HG02642 (cell line): ENCODE measurements around the gene MAT2B.
"Not testable (repeated sequence)": the region's sequence is repeated elsewhere in the genome, so short reads cannot be mapped to it uniquely, and the experiment has no call there.

Experiments
- ATAC-seq: cut with Tn5 transposase; IDR thresholded peaks from one replicate; pipeline ENCODE4 v1.9.1; 2021; ENCODE audit warnings: mild to moderate bottlenecking; ENCODE audit not compliant: unreplicated experiment, poor library complexity

Gene MAT2B

GRCh38 chr5:163503106-163504078 lies 2.0 kb upstream of the MAT2B start:
- ATAC-seq: no peak

GRCh38 chr5:163504079-163504931 lies 1.1 kb upstream of the MAT2B start:
- no peak for ATAC-seq

GRCh38 chr5:163505049-163505367 lies 411 bp upstream of the MAT2B start:
- ATAC-seq: no peak

GRCh38 chr5:163506095-163506457 lies 657 bp downstream of the MAT2B start:
- peak; percentile 20 for ATAC-seq

DNA sequence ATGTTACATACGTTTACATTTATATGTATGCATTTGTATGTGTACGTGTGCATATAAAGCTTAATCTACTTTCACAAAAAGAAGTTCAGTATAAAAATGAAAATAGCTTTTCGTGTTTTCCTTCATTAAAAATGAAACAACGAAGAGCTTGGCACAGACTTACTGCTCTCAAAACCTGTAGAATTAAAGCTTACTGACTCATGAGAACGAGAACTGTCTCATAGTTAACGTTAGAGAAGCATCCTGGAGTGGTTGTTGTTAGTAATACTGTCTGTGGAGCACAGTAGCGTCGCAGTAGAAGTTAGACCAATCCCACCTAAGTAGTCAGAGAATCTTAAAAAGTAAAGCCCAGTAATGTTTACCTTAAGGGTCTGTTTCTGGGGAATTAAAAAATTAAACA lies 1.3 kb downstream of the MAT2B start:
- ATAC-seq: no peak

- ATAC-seq: no peak
Observed at GRCh38 chr5:163508753-163509152, 3.3 kb downstream of the MAT2B start.

DNA sequence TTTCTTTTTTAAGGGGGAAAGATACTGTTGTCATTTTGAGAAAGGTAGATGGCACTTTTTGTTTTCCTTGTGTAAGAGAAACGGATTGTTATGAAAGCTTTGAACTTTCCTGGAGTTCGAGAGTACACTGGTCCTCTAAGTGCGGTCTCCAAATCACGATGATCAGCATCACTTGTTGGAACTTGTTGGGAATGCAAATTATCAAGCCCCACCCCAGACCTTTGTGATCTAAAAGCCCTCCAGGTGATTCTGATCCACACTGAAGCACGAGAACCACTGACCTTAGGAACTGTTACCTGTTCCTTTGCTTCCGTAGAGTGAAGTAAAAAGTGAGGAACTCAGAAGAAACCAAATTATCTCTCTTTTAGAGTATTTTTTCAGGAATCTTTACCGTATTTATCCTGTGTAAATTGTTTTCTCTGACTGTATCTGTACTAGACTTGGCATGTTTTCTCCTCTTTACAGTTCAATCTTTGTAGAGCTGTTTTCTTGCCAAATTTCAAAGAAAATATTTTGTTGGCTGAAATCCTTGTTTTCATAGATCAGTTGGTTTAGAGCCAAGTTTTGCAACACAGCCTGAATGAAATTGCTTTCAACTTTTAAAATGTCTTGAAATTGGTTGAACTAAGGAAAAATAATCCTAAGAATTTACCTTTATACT lies 4.0 kb downstream of the MAT2B start:
- ATAC-seq: no peak

GRCh38 chr5:163512526-163512925 lies 7.1 kb downstream of the MAT2B start:
- no peak for ATAC-seq

- ATAC-seq: no peak
Observed at GRCh38 chr5:163525096-163525495, 19.7 kb downstream of the MAT2B start.

DNA sequence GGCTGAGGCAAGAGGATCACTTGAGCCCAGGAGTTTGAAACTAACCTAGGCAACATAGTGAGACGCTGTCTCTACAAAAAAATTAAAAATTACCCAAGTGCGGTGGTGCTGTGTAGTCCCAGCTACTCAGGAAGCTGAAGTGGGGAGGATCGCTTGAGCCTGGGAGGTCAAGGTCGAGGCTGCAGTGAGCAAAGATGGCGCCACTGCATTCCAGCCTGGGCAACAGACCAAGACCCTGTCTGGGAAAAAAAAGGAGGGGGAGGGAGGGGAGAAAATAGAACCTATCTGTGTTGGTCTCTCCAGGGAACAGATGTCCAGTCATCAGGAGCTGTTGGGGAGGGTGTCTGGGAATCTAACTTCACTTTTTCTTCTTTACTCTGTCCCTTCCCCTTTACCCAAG lies 24.3 kb downstream of the MAT2B start:
- no peak for ATAC-seq

DNA sequence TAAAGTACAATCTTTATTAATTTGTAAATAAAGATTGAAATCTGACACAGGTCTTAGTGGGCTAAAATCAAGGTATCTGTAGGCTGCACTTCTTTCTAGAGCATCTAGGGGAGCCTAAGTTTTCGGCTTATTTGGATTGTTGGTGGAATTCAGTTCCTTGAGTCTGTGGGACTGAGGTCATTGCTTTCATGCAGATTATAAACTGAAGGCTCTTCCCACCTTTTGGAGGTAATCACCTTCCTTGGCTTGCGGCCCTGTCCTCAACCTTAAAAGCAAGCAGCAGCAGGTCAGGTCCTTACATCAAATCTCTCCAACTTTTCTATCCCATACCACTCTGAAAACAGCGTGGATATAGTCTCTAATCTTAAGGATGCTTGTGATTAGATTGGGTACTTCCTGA lies 25.9 kb downstream of the MAT2B start:
- ATAC-seq: no peak

GRCh38 chr5:163532171-163533084 lies 27.0 kb downstream of the MAT2B start:
- no peak for ATAC-seq

DNA sequence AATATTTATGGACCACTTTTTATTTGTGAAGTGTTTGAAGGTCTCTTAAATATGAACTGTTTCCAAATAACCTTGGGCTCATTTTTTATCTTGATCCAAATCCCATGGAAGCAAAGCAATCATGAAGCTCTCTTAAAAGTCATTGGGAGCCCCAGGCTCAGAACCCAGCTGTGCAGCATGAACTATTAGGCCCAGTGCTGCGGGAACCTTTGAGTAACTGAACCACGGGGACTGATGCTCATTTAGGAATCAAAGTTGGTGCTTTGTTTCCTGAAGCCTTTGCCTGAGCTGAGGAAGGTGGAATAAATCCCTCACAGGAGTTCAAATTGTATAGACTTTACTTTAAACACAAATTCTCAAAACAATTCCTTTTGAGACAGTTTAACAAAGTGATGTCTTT lies 27.8 kb downstream of the MAT2B start:
- ATAC-seq: no peak

DNA sequence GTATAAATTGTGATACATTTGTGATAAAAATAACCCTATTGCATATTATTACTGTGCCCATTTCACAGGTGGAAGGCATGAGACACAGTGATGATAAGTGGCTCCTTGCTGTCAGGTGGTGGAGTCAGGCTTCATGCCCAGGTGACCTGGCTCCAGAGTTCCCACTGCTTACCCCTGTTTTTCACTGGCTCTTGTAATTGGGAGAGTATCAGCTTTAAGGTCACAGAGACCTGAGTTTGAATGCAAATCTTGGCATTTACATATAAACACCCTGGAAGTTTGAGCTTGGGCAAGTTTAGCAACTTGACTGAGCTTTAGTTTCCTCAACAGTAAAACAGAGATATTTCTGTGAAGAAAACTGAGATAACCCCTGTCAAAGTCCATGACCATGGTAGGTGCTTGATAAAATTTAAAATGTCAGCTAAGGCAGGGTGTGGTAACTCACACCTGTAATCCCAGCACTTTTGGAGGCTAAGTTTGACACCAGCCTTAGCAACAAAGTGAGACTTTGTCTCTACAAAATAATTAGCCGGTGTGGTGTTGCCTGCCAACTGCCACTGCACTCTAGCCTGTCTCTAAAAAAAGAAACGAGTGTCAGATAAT lies 29.2 kb downstream of the MAT2B start:
- no peak for ATAC-seq

- no peak for ATAC-seq
Observed at GRCh38 chr5:163535290-163535689, 29.9 kb downstream of the MAT2B start.

GRCh38 chr5:163536442-163536841 lies 31.0 kb downstream of the MAT2B start:
- not testable (repeated sequence) for ATAC-seq

GRCh38 chr5:163540696-163541095 lies 35.3 kb downstream of the MAT2B start:
- no peak for ATAC-seq

DNA sequence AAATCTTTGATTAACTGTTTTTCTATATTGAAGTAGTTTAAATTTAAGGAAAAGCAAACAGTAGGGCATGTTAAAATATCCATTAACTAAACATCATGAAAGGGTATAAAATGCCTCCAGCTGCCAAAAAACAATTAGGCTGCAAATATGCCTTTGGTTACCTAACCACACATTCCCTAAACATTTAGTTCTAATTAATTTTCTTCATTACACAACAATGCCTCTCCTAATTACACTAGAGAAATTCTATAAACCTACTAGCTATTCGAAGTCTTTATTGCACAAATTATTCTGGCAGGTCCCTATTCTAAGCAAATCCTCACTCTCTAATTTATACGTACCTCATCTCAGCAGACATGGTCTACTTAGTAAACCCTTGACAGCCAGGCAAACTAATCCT lies 37.4 kb downstream of the MAT2B start:
- ATAC-seq: no peak

GRCh38 chr5:163544041-163544440 lies 38.6 kb downstream of the MAT2B start:
- ATAC-seq: no peak

- ATAC-seq: no peak
Observed at GRCh38 chr5:163544836-163545235, 39.4 kb downstream of the MAT2B start.
